GM23338 (cell line): Measurements from ENCODE around the gene NR3C1. TPM values are rescaled to one million over a fixed set of nuclear protein-coding genes. Genes with fewer than 3 reads are reported as not detected.

Experiments used
- ATAC-seq: fragments of 200-7000 bp; cut with Tn5 transposase; 3 replicates; pipeline ENCODE4 v1.9.1; 2020
- DNase-seq: peaks from one replicate; pipeline ENCODE4 v3.0.0-alpha.2; 2015; ENCODE audit warnings: low spot score
- H2AFZ ChIP-seq: fragments of 200-600 bp; sonication (generic); 2 replicates; pipeline ENCODE4 v1.8.0; 2016; ENCODE audit warnings: antibody characterized with exemption, mild to moderate bottlenecking, moderate library complexity
- H3F3A ChIP-seq: fragments of 200-600 bp; sonication (generic); replicated peaks from 2 replicates; pipeline ENCODE4 v1.8.0; 2017; ENCODE audit warnings: antibody characterized with exemption, mixed run types, low read depth
- H3K27ac ChIP-seq: fragments of 200-600 bp; sonication (generic); 2 replicates; pipeline ENCODE4 v1.6.1; 2016; ENCODE audit warnings: low read depth
- H3K27me3 ChIP-seq: fragments of 200-600 bp; sonication (generic); 2 replicates; pipeline ENCODE4 v1.8.0; 2016; ENCODE audit warnings: mild to moderate bottlenecking, mixed run types, moderate library complexity; ENCODE audit not compliant: insufficient read depth
- H3K36me3 ChIP-seq: fragments of 200-600 bp; sonication (generic); 2 replicates; pipeline ENCODE4 v1.8.0; 2016; ENCODE audit warnings: mild to moderate bottlenecking; ENCODE audit not compliant: insufficient read depth
- H3K4me1 ChIP-seq: fragments of 200-600 bp; sonication (generic); 2 replicates; pipeline ENCODE4 v1.8.0; 2016; ENCODE audit warnings: mild to moderate bottlenecking, moderate library complexity; ENCODE audit not compliant: insufficient read depth
- H3K4me2 ChIP-seq: fragments of 200-600 bp; sonication (generic); 2 replicates; pipeline ENCODE4 v1.7.1; 2017; ENCODE audit warnings: mixed run types
- H3K4me3 ChIP-seq: fragments of 200-600 bp; sonication (generic); 2 replicates; pipeline ENCODE4 v1.6.1; 2016; ENCODE audit warnings: mixed run types
- H3K79me2 ChIP-seq: fragments of 200-600 bp; sonication (generic); replicated peaks from 2 replicates; pipeline ENCODE4 v1.8.0; 2017; ENCODE audit warnings: mild to moderate bottlenecking; ENCODE audit not compliant: insufficient read depth
- H3K9me2 ChIP-seq: fragments of 200-600 bp; sonication (generic); 2 replicates; pipeline ENCODE4 v1.8.0; 2017; ENCODE audit not compliant: insufficient read depth
- H4K20me1 ChIP-seq: fragments of 200-600 bp; sonication (generic); replicated peaks from 2 replicates; pipeline ENCODE4 v1.8.0; 2017; ENCODE audit warnings: mild to moderate bottlenecking; ENCODE audit not compliant: insufficient read depth
- H3K27ac Mint-ChIP-seq: 2 replicates; pipeline ENCODE4 v1.8.0; 2020; ENCODE audit warnings: inconsistent platforms, mild to moderate bottlenecking, moderate library complexity, mixed read lengths
- H3K27me3 Mint-ChIP-seq: 3 replicates; pipeline ENCODE4 v1.8.0; 2022; ENCODE audit warnings: low read depth, mild to moderate bottlenecking, moderate library complexity, mixed read lengths, inconsistent platforms; ENCODE audit not compliant: insufficient read depth, poor library complexity
- H3K36me3 Mint-ChIP-seq: 3 replicates; pipeline ENCODE4 v1.8.0; 2021; ENCODE audit warnings: low read depth, mild to moderate bottlenecking, inconsistent platforms, moderate library complexity, mixed read lengths
- H3K4me1 Mint-ChIP-seq: 3 replicates; pipeline ENCODE4 v1.8.0; 2020; ENCODE audit warnings: mild to moderate bottlenecking, inconsistent platforms, mixed read lengths
- H3K4me3 Mint-ChIP-seq: 3 replicates; pipeline ENCODE4 v1.8.0; 2021; ENCODE audit warnings: moderate library complexity, mild to moderate bottlenecking, inconsistent platforms, mixed read lengths
- H3K9me3 Mint-ChIP-seq: 3 replicates; pipeline ENCODE4 v1.8.0; 2020; ENCODE audit warnings: moderate library complexity, mild to moderate bottlenecking, inconsistent platforms, mixed read lengths
- CREB1 ChIP-seq: fragments of 250-450 bp; sonication (Bioruptor Pico); IDR thresholded peaks from 2 replicates; pipeline ENCODE4 v1.5.0; 2020; ENCODE audit warnings: low read depth, mild to moderate bottlenecking, moderate library complexity
- CTCF ChIP-seq, 2 experiments: fragments of 200-600 bp in 1 of 2; sonication (generic) in 1 of 2; conservative IDR thresholded peaks; 2 replicates each; pipeline versions ENCODE4 v1.5.1 to v1.6.1; 2016 to 2017; ENCODE audit warnings: antibody characterized with exemption in 2 of 2, low read depth in 2 of 2, mild to moderate bottlenecking in 2 of 2, moderate library complexity in 1 of 2
- ETS1 ChIP-seq: IDR thresholded peaks from 2 replicates; pipeline ENCODE4 v1.6.1; 2016; ENCODE audit warnings: antibody characterized with exemption
- EZH2 ChIP-seq: fragments of 200-600 bp; sonication (generic); IDR thresholded peaks from one replicate; pipeline ENCODE4 v1.8.0; 2017; ENCODE audit warnings: antibody characterized with exemption, mild to moderate bottlenecking, low read depth; ENCODE audit not compliant: unreplicated experiment
- EZH2phosphoT487 ChIP-seq: fragments of 200-600 bp; sonication (generic); IDR thresholded peaks from one replicate; pipeline ENCODE4 v1.8.1; 2018; ENCODE audit warnings: antibody characterized with exemption; ENCODE audit not compliant: unreplicated experiment
- JUNB ChIP-seq: IDR thresholded peaks from one replicate; pipeline ENCODE4 v1.6.1; 2016; ENCODE audit warnings: antibody characterized with exemption; ENCODE audit not compliant: unreplicated experiment
- NANOG ChIP-seq: IDR thresholded peaks from 2 replicates; pipeline ENCODE4 v1.6.1; 2016; ENCODE audit warnings: antibody characterized with exemption, borderline replicate concordance
- POLR2AphosphoS5 ChIP-seq: IDR thresholded peaks from 2 replicates; pipeline ENCODE4 v1.6.1; 2016; ENCODE audit warnings: antibody characterized with exemption, low read depth
- REST ChIP-seq: IDR thresholded peaks from one replicate; pipeline ENCODE4 v1.6.1; 2018; ENCODE audit warnings: antibody characterized with exemption; ENCODE audit not compliant: unreplicated experiment
- STAT1 ChIP-seq: IDR thresholded peaks from one replicate; pipeline ENCODE4 v1.6.1; 2016; ENCODE audit warnings: antibody characterized with exemption; ENCODE audit not compliant: unreplicated experiment
- ZNF114 ChIP-seq: fragments of 250-450 bp; sonication (Bioruptor Pico); IDR thresholded peaks from 2 replicates; pipeline ENCODE4 v1.5.0; 2020; ENCODE audit warnings: mild to moderate bottlenecking, moderate library complexity
- ZNF331 ChIP-seq: fragments of 250-450 bp; sonication (Bioruptor Pico); IDR thresholded peaks from 2 replicates; pipeline ENCODE4 v1.5.0; 2020; ENCODE audit warnings: low read depth, mild to moderate bottlenecking, moderate library complexity
- ZNF462 ChIP-seq: fragments of 250-450 bp; sonication (Bioruptor Pico); IDR thresholded peaks from 2 replicates; pipeline ENCODE4 v1.5.0; 2020; ENCODE audit warnings: mild to moderate bottlenecking, moderate library complexity
- polyA plus RNA-seq: library from polyadenylated mRNA; unstranded; fragments of >200 nt; fragmentation: Nextera tagmentation; extraction: Ambion mirVana; gene quantifications from 2 replicates; pipeline ENCODE4 v1.2.1, GENCODE V29; 2016
- total RNA-seq: library from RNA; depleted of rRNA; stranded (reverse); fragments of >200 nt; shearing (Covaris generic); gene quantifications from 2 replicates; pipeline ENCODE4 v1.2.3, GENCODE V29; 2014

The NR3C1 gene
- total and polyA plus RNA-seq, 2 experiments from 2014 or later: 1.2 to 4.6 TPM

- Mint-ChIP-seq H3K9me3 (no peaks in the 10 kb centered on the region), H3K4me3 (no peak overlapping the region), H3K27ac (no peak overlapping the region), H3K36me3 (no peaks in the 10 kb centered on the region), H3K27me3 (peaks cover 3% of the 10 kb centered on the region), H3K4me1 (peaks cover 2% of the 10 kb centered on the region; the same call in 1 of the 3 replicates)
- Histone ChIP-seq H3K27ac (no peak overlapping the region), H3K9me2 (peaks cover 3% of the 10 kb centered on the region; the same call in 1 of the 2 replicates), H3K4me3 (no peak overlapping the region), H3K79me2 (no peaks in the 10 kb centered on the region), H3K36me3 (no peaks in the 10 kb centered on the region), H2AFZ (peak overlapping the region; percentile 63; the same call in 1 of the 2 replicates), H4K20me1 (no peaks in the 10 kb centered on the region), H3K4me1 (no peaks in the 10 kb centered on the region), H3K27me3 (no peaks in the 10 kb centered on the region), H3K4me2 (no peak overlapping the region), H3F3A (no peaks in the 10 kb centered on the region)
- DNase-seq (no peak), ATAC-seq (no peak)
- no peak for TF ChIP-seq ETS1
- no peak for TF ChIP-seq CTCF (conservative IDR thresholded peaks at IDR 0.05; ENCODE audit: low read depth in 2 of 2)
- TF ChIP-seq ZNF462 (CRISPR knock-in tag): no peak
- no peak for TF ChIP-seq REST
- no peak for TF ChIP-seq STAT1
- no peak for TF ChIP-seq JUNB
- TF ChIP-seq NANOG: no peak
- no peak for TF ChIP-seq EZH2
- no peak for TF ChIP-seq ZNF114 (CRISPR knock-in tag)
- TF ChIP-seq ZNF331 (CRISPR knock-in tag): no peak
- no peak for TF ChIP-seq POLR2AphosphoS5
- no peak for TF ChIP-seq CREB1 (CRISPR knock-in tag)
- TF ChIP-seq EZH2phosphoT487: no peak
These were observed 25.4 kb upstream of the NR3C1 start for GRCh38 chr5:143428738-143429420.
